HG02840 (cell line): ENCODE results near the gene CKS2.

ENCODE experiments used
- ATAC-seq: cut with Tn5 transposase; IDR thresholded peaks from one replicate; pipeline ENCODE4 v1.9.1; 2021; ENCODE audit warnings: mild to moderate bottlenecking, moderate library complexity, moderate number of reproducible peaks; ENCODE audit not compliant: unreplicated experiment, low FRiP score

The CKS2 gene

DNA sequence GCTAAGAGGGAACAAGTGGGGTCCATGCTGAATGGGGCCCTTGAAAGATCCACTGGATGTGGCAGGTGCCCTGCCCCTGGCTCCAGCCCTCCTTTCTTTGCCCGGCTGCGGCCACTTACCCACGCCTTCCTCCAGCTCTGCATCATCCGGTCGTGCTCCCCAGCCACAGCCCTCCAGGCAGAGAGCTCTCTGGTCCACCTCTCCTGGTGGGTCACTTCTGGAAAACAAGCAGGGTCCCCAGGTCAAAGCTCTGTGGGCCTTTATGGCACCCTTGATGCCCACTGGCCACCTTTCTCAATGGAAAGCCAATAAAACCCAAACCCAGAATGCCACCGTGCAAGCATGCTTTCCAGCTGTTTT is 52.3 kb downstream of the CKS2 start:
- no peak for ATAC-seq

DNA sequence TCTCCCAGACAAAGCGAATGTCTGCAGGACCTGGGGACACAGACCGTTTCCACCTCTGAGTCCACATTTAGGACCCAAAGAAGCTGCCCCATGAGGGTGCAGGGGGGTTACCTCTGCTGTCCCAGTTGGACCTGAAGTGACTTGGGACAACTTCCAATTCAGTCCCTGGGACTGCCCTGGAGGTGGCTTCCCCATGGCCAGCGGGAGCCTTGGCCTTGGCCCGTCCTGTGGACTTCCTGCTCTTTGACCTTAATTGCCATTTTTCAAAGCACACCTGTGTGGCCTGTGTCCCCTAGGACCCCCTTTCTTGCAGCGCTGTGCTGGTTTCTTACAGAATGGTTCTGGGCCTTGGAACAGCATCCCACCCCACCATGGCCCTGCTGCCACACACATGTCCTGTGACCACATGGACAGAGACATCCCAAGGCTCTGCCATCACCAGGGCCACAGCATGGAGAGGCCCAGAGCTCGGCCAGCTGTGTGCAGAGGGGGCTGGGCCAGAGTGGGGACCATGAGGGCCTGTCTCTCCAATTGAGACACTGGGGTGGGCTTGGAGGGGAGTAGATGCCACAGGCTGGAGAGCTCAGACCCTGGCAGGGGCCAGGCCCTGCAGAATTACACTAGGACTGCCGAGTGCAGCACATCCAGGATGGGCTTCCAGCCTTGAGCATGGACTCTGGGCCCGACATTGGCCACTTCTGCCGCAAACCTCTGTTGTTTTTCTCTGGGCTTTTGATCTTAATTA is 53.1 kb downstream of the CKS2 start:
- no peak for ATAC-seq

DNA sequence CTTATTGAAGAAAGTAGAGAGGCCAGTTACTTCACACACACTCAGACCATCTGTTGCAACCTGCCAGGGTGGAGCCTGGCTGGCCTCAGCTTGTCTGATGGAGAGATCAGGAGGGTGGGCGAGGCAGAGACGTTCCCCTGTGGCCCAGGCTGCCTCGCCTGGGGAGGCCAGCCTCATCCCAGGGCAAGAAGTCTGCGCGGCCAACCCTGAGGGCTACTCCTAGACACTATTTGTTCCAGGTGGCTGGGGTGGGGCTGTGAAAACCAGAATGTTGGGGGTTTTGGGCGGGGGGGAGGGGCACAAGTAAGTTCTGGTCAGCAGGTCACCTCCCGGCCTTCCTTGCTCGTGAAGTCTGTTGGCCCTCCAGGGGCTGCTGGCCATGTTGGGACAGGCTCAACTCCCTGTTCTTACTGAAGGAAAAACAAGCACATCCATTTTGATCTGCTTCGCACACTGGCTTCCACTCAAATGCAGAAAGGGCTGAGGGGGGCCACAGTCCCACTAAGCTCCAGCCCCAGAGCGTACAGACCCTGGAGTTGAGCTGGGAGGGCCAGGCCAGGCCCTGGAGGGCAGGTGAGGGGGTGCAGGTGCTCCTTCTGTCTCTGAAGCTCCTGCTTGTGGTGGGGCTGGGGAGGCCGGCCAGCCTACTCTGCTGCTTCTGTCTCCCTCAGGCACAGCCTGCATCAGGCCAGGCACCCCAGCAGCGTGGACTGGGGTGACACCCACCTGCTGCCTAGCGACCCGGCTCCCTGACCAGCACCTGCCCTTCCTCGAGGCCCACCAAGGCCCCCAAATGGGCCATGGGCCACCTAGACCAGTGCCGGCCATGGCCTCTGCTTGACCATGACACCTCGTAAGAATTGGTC is 53.9 kb downstream of the CKS2 start:
- no peak for ATAC-seq

DNA sequence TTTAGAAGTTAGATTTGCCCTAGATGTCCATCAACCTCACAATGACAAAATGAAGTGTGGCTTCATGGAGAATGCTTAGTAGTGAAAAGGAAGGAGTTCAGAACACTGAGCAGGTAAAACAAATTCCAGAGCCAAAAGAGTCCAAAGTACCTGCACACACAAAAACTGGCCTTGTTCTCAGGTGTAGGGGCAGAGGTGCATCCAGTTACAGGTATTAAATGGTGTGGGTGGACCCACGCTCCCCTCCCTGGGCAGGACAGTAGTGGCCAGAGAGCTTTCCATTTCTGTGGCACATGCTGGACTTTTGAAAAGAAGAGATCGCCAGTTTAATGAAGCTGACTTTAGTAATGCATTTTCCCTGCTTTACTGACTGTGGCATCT is 54.5 kb downstream of the CKS2 start:
- no peak for ATAC-seq
